CD4-positive, alpha-beta T cell (primary cell): Measurements from ENCODE around the gene BTN3A1. TPM values are rescaled to one million over a fixed set of nuclear protein-coding genes. Genes with fewer than 3 reads are reported as not detected.

Experiments
- ATAC-seq: fragments of 200-7000 bp; cut with Tn5 transposase; one replicate; pipeline ENCODE4 v1.10.0; 2022; ENCODE audit warnings: mild to moderate bottlenecking; ENCODE audit not compliant: poor library complexity
- CTCF ChIA-PET: fragments of 350-600 bp; sonication (Branson Sonifier 250); formaldehyde crosslinking; loops from one replicate; lab custom pipeline; 2021; ENCODE audit warnings: antibody characterized with exemption, inconsistent platforms; lab: Charles Lee
- POLR2A ChIA-PET: fragments of 350-600 bp; sonication (Branson Sonifier 250); formaldehyde crosslinking; loops from one replicate; lab custom pipeline; 2021; ENCODE audit warnings: antibody characterized with exemption, inconsistent platforms; lab: Charles Lee
- DNase-seq, 14 experiments: peaks; one replicate each; pipeline ENCODE4 v3.0.0-alpha.2; 2013 to 2020; ENCODE audit warnings: mixed read lengths in 2 of 14
- H3K27ac ChIP-seq, 2 donors: one replicate each; pipeline versions ENCODE4 v1.5.1 to v1.7.0; 2013; ENCODE audit warnings: low read length in 2 of 2, low read depth in 1 of 2, mild to moderate bottlenecking in 1 of 2
- H3K27me3 ChIP-seq, 2 experiments: 1 replicate in 1 of 2; 2 replicates in 1 of 2; pipeline versions ENCODE4 v1.6.1 to v1.7.0; 2013; ENCODE audit warnings: low read length in 2 of 2, control low read depth in 1 of 2, mild to moderate bottlenecking in 1 of 2, moderate library complexity in 1 of 2; ENCODE audit not compliant: insufficient read depth in 2 of 2, control insufficient read depth in 1 of 2
- H3K36me3 ChIP-seq: one replicate; pipeline ENCODE4 v1.6.1; 2013; ENCODE audit warnings: low read length, control low read depth; ENCODE audit not compliant: insufficient read depth
- H3K4me1 ChIP-seq: one replicate; pipeline ENCODE4 v1.6.1; 2013; ENCODE audit warnings: low read length, control low read depth; ENCODE audit not compliant: insufficient read depth
- H3K4me3 ChIP-seq: one replicate; pipeline ENCODE4 v1.5.1; 2013; ENCODE audit warnings: mild to moderate bottlenecking, low read length, moderate library complexity
- H3K9me3 ChIP-seq, 2 experiments: 1 replicate in 1 of 2; 2 replicates in 1 of 2; pipeline versions ENCODE4 v1.6.1 to v1.7.0; 2013; ENCODE audit warnings: low read length in 2 of 2, mild to moderate bottlenecking in 2 of 2, control low read depth in 1 of 2, moderate library complexity in 1 of 2; ENCODE audit not compliant: control insufficient read depth in 1 of 2, insufficient read depth in 1 of 2
- H3K27ac Mint-ChIP-seq: one replicate; pipeline ENCODE4 v1.8.0; 2020; ENCODE audit warnings: mixed read lengths
- H3K27me3 Mint-ChIP-seq: one replicate; pipeline ENCODE4 v1.8.0; 2021; ENCODE audit warnings: mixed read lengths
- H3K36me3 Mint-ChIP-seq: one replicate; pipeline ENCODE4 v1.8.0; 2021; ENCODE audit warnings: low read depth, mixed read lengths
- H3K4me1 Mint-ChIP-seq: one replicate; pipeline ENCODE4 v1.8.0; 2021; ENCODE audit warnings: low read depth, mixed read lengths
- H3K4me3 Mint-ChIP-seq: one replicate; pipeline ENCODE4 v1.8.0; 2020; ENCODE audit warnings: mild to moderate bottlenecking, mixed read lengths
- H3K9me3 Mint-ChIP-seq: one replicate; pipeline ENCODE4 v1.8.0; 2020; ENCODE audit warnings: mixed read lengths
- intact Hi-C, 2 experiments: fragments of 100-400 bp; cut with DNase I in 1 of 2; cut with micrococcal nuclease in 1 of 2; formaldehyde crosslinking; loops; one replicate each; pipeline versions ENCODE4 v1.15.1 to v1.9.0; 2023 to 2025; cut with DNase I, micrococcal nuclease
- total RNA-seq, 174 experiments: library from RNA in 2 of 174; stranded (reverse) in 2 of 174; gene quantifications; one replicate each; pipeline ENCODE4 v1.2.3 and lab custom pipeline; 2021 to 2026
- TF ChIP-seq, protein P1 (sequence below): fragments of 200-600 bp; IDR thresholded peaks from one replicate; pipeline ENCODE4 v1.8.0; 2022; ENCODE audit warnings: antibody characterized with exemption, mild to moderate bottlenecking

The BTN3A1 gene
- total RNA-seq, 2 experiments from 2014 or later, result 109 TPM

- Histone ChIP-seq H3K36me3 (peaks cover 26% of the 10 kb centered on the region), H3K27me3 (no peaks in the 10 kb centered on the region), H3K4me1 (peaks cover 6% of the 10 kb centered on the region), H3K27ac (no peak overlapping the region), H3K4me3 (no peak overlapping the region), H3K9me3 (no peaks in the 10 kb centered on the region)
- Mint-ChIP-seq H3K36me3 (peaks cover 23% of the 10 kb centered on the region), H3K27ac (no peak overlapping the region), H3K9me3 (no peaks in the 10 kb centered on the region), H3K4me1 (no peaks in the 10 kb centered on the region), H3K4me3 (no peak overlapping the region), H3K27me3 (no peaks in the 10 kb centered on the region)
- ATAC-seq (no peak), DNase-seq (no peak)
- TF ChIP-seq, protein P1, sequence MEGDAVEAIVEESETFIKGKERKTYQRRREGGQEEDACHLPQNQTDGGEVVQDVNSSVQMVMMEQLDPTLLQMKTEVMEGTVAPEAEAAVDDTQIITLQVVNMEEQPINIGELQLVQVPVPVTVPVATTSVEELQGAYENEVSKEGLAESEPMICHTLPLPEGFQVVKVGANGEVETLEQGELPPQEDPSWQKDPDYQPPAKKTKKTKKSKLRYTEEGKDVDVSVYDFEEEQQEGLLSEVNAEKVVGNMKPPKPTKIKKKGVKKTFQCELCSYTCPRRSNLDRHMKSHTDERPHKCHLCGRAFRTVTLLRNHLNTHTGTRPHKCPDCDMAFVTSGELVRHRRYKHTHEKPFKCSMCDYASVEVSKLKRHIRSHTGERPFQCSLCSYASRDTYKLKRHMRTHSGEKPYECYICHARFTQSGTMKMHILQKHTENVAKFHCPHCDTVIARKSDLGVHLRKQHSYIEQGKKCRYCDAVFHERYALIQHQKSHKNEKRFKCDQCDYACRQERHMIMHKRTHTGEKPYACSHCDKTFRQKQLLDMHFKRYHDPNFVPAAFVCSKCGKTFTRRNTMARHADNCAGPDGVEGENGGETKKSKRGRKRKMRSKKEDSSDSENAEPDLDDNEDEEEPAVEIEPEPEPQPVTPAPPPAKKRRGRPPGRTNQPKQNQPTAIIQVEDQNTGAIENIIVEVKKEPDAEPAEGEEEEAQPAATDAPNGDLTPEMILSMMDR, result no peak
- intact Hi-C loops, result no loop called here
- POLR2A ChIA-PET, result interaction anchor here (0.6 kb wide), 1 partner anchor 198 kb away, joined by 3 read pairs; no protein-coding TSS in a partner anchor
- CTCF ChIA-PET, result no interaction called here
Measured at GRCh38 chr6:26389349-26389894, 12.7 kb upstream of the BTN3A1 start.

GRCh38 chr6:26390531-26390930 lies 11.5 kb upstream of the BTN3A1 start:
- no peaks in the 10 kb centered on the region for H3K4me1 Mint-ChIP-seq
- DNase-seq (no peak), ATAC-seq (no peak)
- no peaks in the 10 kb centered on the region for H3K9me3 Mint-ChIP-seq
- H3K4me3 ChIP-seq, result no peak overlapping the region
- ChIA-PET CTCF (interaction anchor here (1.4 kb wide), 1 partner anchor 16 kb away, joined by 4 read pairs; no protein-coding TSS in a partner anchor), POLR2A (no interaction called here)
- peaks cover 23% of the 10 kb centered on the region for H3K36me3 Mint-ChIP-seq
- H3K36me3 ChIP-seq, result peaks cover 26% of the 10 kb centered on the region
- no peak overlapping the region for H3K4me3 Mint-ChIP-seq
- H3K4me1 ChIP-seq, result no peaks in the 10 kb centered on the region
- no peaks in the 10 kb centered on the region for H3K27me3 Mint-ChIP-seq
- H3K27me3 ChIP-seq, result no peaks in the 10 kb centered on the region
- H3K27ac Mint-ChIP-seq, result no peak overlapping the region
- H3K9me3 ChIP-seq, result no peaks in the 10 kb centered on the region
- TF ChIP-seq, protein P1, result no peak
- intact Hi-C loops, result loop anchor here in 1 of 2 experiments (5.0 kb wide), 1 partner anchor 38 kb away; no protein-coding TSS in a partner anchor
- H3K27ac ChIP-seq, result no peak overlapping the region

- Histone ChIP-seq H3K36me3 (peaks cover 23% of the 10 kb centered on the region), H3K4me1 (no peaks in the 10 kb centered on the region), H3K27ac (no peak overlapping the region), H3K9me3 (no peaks in the 10 kb centered on the region), H3K27me3 (no peaks in the 10 kb centered on the region), H3K4me3 (no peak overlapping the region)
- Mint-ChIP-seq H3K9me3 (no peaks in the 10 kb centered on the region), H3K4me3 (no peak overlapping the region), H3K27me3 (no peaks in the 10 kb centered on the region), H3K4me1 (no peaks in the 10 kb centered on the region), H3K27ac (no peak overlapping the region), H3K36me3 (peaks cover 23% of the 10 kb centered on the region)
- ChIA-PET CTCF (no interaction called here), POLR2A (no interaction called here)
- ATAC-seq (no peak), DNase-seq (no peak)
- TF ChIP-seq, protein P1, result no peak
- intact Hi-C loops, result loop anchor here in 1 of 2 experiments (5.0 kb wide), 1 partner anchor 41 kb away; no protein-coding TSS in a partner anchor
Measured at GRCh38 chr6:26392932-26393636, 9.0 kb upstream of the BTN3A1 start.
